Stimulated activated CD8-positive, alpha-beta memory T cell treated with anti-CD3 and anti-CD28 coated beads, Interleukin-4, amount 100 ng/mL, for 4 hours (primary cell): ENCODE data around the gene SPTAN1.

Experiments
- DNase-seq, 2 donors: peaks; one replicate each; pipeline ENCODE4 v3.0.0-alpha.2; 2020; ENCODE audit warnings: low read depth in 2 of 2, low spot score in 1 of 2

The SPTAN1 gene

GRCh38 chr9:128595471-128595870 is 43.1 kb downstream of the SPTAN1 start:
- no peak for DNase-seq

GRCh38 chr9:128600099-128600498 is 47.7 kb downstream of the SPTAN1 start:
- no peak for DNase-seq

GRCh38 chr9:128603697-128604096 is 51.3 kb downstream of the SPTAN1 start:
- DNase-seq: no peak

- DNase-seq: no peak
Observed at GRCh38 chr9:128607642-128608350, 55.4 kb downstream of the SPTAN1 start.

GRCh38 chr9:128610897-128611296 is 58.5 kb downstream of the SPTAN1 start:
- DNase-seq: no peak

- no peak for DNase-seq
Observed at GRCh38 chr9:128611600-128612394, 59.4 kb downstream of the SPTAN1 start.

GRCh38 chr9:128614728-128615127 is 62.3 kb downstream of the SPTAN1 start:
- DNase-seq: no peak

- no peak for DNase-seq
Observed at GRCh38 chr9:128615571-128615970, 63.2 kb downstream of the SPTAN1 start.

- DNase-seq: no peak
Observed at GRCh38 chr9:128617943-128618342, 65.6 kb downstream of the SPTAN1 start.

GRCh38 chr9:128619127-128619526 is 66.7 kb downstream of the SPTAN1 start:
- DNase-seq: no peak

GRCh38 chr9:128619779-128620178 is 67.4 kb downstream of the SPTAN1 start:
- DNase-seq: no peak

GRCh38 chr9:128621730-128622455 is 69.5 kb downstream of the SPTAN1 start:
- DNase-seq: no peak

- DNase-seq: no peak
Observed at GRCh38 chr9:128624566-128624965, 72.2 kb downstream of the SPTAN1 start.

GRCh38 chr9:128625391-128626146 is 73.2 kb downstream of the SPTAN1 start:
- DNase-seq: no peak

- DNase-seq: no peak
Observed at GRCh38 chr9:128626181-128626580, 73.8 kb downstream of the SPTAN1 start.

- DNase-seq: no peak
Observed at GRCh38 chr9:128627127-128627715, 74.8 kb downstream of the SPTAN1 start.

- no peak for DNase-seq
Observed at GRCh38 chr9:128627906-128628305, 75.5 kb downstream of the SPTAN1 start.

GRCh38 chr9:128628471-128629048 is 76.2 kb downstream of the SPTAN1 start:
- no peak for DNase-seq

- no peak for DNase-seq
Observed at GRCh38 chr9:128629136-128629535, 76.7 kb downstream of the SPTAN1 start.

GRCh38 chr9:128629852-128630545 is 77.6 kb downstream of the SPTAN1 start:
- DNase-seq: no peak
